GM18508 (cell line): Measurements from ENCODE around the gene SF3B5.
A peak's percentile ranks its signal among the peaks of the same experiment; 100 is the strongest.
"Not testable (repeated sequence)": the region's sequence is repeated elsewhere in the genome, so short reads cannot be mapped to it uniquely, and the experiment has no call there.

ENCODE experiments used
- ATAC-seq: cut with Tn5 transposase; IDR thresholded peaks from one replicate; pipeline ENCODE4 v1.9.1; 2021; ENCODE audit warnings: moderate number of reproducible peaks; ENCODE audit not compliant: insufficient read depth, unreplicated experiment

Gene SF3B5

GRCh38 chr6:144065213-144065660 is 30.1 kb downstream of the SF3B5 start:
- no peak for ATAC-seq

- no peak for ATAC-seq
Observed at GRCh38 chr6:144064402-144065212, 30.8 kb downstream of the SF3B5 start.

- ATAC-seq, result peak; percentile 38
Observed at GRCh38 chr6:144063744-144064401, 31.5 kb downstream of the SF3B5 start.

GRCh38 chr6:144063246-144063743 is 32.1 kb downstream of the SF3B5 start:
- no peak for ATAC-seq

GRCh38 chr6:144062786-144063185 is 32.6 kb downstream of the SF3B5 start:
- no peak for ATAC-seq

GRCh38 chr6:144059139-144059538 is 36.2 kb downstream of the SF3B5 start:
- ATAC-seq, result no peak

- peak; percentile 83 for ATAC-seq
Observed at GRCh38 chr6:144055121-144055931, 40.0 kb downstream of the SF3B5 start.

- ATAC-seq, result no peak
Observed at GRCh38 chr6:144053601-144054000, 41.8 kb downstream of the SF3B5 start.

- ATAC-seq, result no peak
Observed at GRCh38 chr6:144052488-144052887, 42.9 kb downstream of the SF3B5 start.

GRCh38 chr6:144049386-144049785 is 46.0 kb downstream of the SF3B5 start:
- no peak for ATAC-seq

- ATAC-seq, result no peak
Observed at GRCh38 chr6:144047688-144048087, 47.7 kb downstream of the SF3B5 start.

- ATAC-seq, result not testable (repeated sequence)
Observed at GRCh38 chr6:144046672-144047071, 48.7 kb downstream of the SF3B5 start.

- ATAC-seq, result not testable (repeated sequence)
Observed at GRCh38 chr6:144044989-144045388, 50.4 kb downstream of the SF3B5 start.
